Measurements from ENCODE around the gene CFAP251. TPM values are rescaled to one million over a fixed set of nuclear protein-coding genes. Genes with fewer than 3 reads are reported as not detected.
"Not testable (repeated sequence)": the region's sequence is repeated elsewhere in the genome, so short reads cannot be mapped to it uniquely, and the experiment has no call there.

The CFAP251 gene
- total RNA-seq, 2 experiments from 2014 or later, result 0.21 to 0.35 TPM

DNA sequence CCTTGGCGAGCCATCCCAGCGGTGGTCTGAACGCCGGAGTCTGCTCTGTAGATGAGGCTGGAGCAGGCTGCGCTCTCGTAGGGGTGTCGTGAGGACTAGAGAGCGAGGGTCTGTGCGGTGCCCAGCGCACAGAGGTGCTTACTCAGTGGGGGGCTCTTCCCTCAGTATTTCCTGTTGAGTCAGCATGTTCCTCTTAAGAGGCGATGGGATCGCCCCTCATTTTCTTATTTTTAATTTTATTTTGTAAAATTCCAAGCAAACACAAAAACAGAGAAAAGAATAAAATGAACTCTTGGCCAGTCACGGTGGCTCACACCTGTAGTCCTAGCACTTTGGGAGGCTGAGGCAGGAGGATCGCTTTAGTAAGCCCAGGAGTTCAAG, 62.5 kb downstream of the CFAP251 start:
- CTCF ChIA-PET, result interaction anchor here (1.1 kb wide), 1 partner anchor 62 kb away, joined by 3 read pairs; the partner anchor contains the start of gene CFAP251
- Mint-ChIP-seq H3K4me3 (no peak overlapping the region), H3K36me3 (no peaks in the 10 kb centered on the region), H3K27ac (no peak overlapping the region), H3K9me3 (ENCODE audit: low read depth) (no peaks in the 10 kb centered on the region), H3K4me1 (peaks cover 8% of the 10 kb centered on the region), H3K27me3 (peaks cover 18% of the 10 kb centered on the region)
- DNase-seq (no peak), ATAC-seq (no peak)

DNA sequence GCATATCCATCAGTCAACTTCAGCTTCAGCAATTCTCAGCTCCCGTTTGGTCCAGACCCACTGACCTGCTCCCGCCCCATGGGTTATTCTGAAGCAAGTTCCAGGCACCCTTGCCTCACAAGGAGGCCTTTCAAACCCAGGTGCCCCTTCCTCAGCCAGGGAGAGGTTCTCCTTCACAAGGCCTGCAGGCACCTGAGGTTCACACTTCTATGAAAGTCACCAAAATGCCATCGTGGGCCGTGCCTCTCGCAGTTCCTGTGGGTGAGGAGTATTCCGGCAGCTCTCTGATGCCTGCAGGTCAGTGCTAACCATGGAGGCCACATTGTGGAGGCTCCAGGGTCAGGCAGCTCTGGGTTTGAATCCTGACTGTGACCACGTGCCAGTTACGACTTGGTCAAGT, 63.1 kb downstream of the CFAP251 start:
- CTCF ChIA-PET, result interaction anchor here (1.1 kb wide), 1 partner anchor 63 kb away, joined by 3 read pairs; the partner anchor contains the start of gene CFAP251
- no peak overlapping the region for H3K27ac Mint-ChIP-seq
- DNase-seq (no peak), ATAC-seq (no peak)
- H3K27me3 Mint-ChIP-seq, result peaks cover 18% of the 10 kb centered on the region
- no peak overlapping the region for H3K4me3 Mint-ChIP-seq
- no peaks in the 10 kb centered on the region for H3K36me3 Mint-ChIP-seq
- H3K4me1 Mint-ChIP-seq, result peaks cover 8% of the 10 kb centered on the region
- no peaks in the 10 kb centered on the region for H3K9me3 Mint-ChIP-seq (ENCODE audit: low read depth)

DNA sequence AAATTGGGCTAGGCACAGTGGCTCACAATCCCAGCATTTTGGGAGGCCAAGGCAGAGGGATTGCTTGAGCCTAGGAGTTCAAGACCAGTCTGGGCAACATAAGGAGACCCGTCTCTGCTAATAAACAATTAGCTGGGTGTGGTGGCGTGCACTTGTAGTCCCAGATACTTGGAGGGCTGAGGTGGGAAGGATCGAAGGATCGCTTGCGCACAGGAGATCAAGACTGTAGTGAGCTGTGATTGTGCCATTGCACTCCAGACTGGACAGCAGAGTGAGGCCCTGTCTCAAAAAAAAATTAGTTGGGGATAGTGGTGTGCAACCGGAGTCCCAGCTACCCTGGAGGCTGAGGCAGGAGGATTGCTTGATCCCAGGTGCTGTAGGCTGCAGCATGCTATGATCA, 64.6 kb downstream of the CFAP251 start:
- H3K27ac Mint-ChIP-seq, result no peak overlapping the region
- H3K36me3 Mint-ChIP-seq, result no peaks in the 10 kb centered on the region
- H3K4me3 Mint-ChIP-seq, result no peak overlapping the region
- peaks cover 8% of the 10 kb centered on the region for H3K4me1 Mint-ChIP-seq
- CTCF ChIA-PET, result no interaction called here
- DNase-seq (no peak), ATAC-seq (no peak)
- peaks cover 18% of the 10 kb centered on the region for H3K27me3 Mint-ChIP-seq
- H3K9me3 Mint-ChIP-seq (ENCODE audit: low read depth), result no peaks in the 10 kb centered on the region

DNA sequence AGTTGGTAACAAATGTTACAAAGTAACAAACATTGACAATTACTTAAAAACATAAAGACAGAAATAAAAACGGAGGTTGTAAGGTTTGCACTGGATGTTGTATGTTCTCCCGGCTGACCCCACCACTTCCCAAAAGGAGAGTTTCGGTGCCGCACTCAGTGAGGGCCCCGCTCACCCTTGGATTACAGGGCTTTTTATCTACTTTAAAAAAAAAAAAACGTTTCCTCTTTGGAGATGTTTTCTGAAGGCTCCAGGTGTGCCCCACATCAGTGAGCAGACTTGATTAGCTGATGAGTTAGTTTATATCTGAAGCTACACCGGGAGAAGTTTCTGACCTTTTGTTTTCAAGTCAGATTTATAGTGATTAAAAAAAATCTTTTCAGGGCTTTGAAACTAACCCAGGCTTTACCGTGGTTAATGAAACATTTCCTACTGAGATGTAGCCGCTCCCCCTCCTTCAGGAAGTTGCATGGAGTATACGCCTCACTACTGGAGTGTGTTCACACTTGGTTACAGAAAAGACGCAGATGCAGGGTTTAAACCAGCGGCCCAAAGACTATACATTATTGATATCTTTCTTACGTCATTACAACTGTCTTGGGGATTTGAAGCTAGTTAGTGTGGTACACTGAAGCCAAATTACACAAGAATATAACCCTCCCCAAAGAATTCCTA, 65.3 kb downstream of the CFAP251 start:
- Mint-ChIP-seq H3K36me3 (no peaks in the 10 kb centered on the region), H3K4me1 (peaks cover 8% of the 10 kb centered on the region), H3K4me3 (no peak overlapping the region), H3K9me3 (ENCODE audit: low read depth) (no peaks in the 10 kb centered on the region), H3K27me3 (peaks cover 23% of the 10 kb centered on the region), H3K27ac (no peak overlapping the region)
- CTCF ChIA-PET, result interaction anchor here (1.2 kb wide), 1 partner anchor 65 kb away, joined by 3 read pairs; the partner anchor contains the start of gene CFAP251
- ATAC-seq, result no peak
- no peak for DNase-seq

DNA sequence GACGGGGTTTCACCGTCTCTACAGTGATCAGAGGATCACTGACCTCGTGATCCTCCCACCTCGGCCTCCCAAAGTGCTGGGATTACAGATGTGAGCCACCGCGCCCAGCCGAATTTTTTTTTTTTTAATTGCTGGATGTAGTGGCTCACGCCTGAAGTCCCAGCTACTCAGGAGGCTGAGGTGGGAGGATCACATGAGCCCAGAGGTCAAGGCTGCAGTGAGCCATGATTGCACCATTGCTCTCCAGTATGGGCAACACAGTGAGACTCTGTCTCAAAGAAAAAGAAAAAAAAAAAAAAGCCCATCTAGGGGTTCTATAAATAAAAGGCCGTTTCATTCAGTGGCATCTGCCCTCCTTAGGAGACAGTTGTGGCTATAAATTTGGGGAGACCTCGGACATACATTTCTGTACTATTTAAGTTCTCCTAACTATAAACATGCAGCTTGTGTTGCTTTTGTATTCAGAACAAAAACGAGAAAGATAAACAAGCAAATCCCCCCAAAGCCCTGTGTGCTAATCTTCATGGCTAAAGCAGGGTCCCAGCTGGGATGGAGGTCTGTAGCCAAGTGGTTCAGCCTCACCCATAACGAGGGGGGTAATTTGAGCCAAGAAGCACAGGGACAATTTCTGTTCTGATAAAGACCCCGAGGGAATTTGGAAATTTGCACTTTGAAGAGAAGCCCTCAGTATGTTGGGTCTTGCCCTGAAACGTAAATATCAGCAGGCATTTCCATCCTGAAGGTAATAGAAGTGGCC, 68.3 kb downstream of the CFAP251 start:
- Mint-ChIP-seq H3K4me1 (peaks cover 13% of the 10 kb centered on the region), H3K27ac (no peak overlapping the region), H3K9me3 (ENCODE audit: low read depth) (no peaks in the 10 kb centered on the region), H3K36me3 (no peaks in the 10 kb centered on the region), H3K4me3 (no peak overlapping the region), H3K27me3 (peaks cover 35% of the 10 kb centered on the region)
- no peak for DNase-seq
- CTCF ChIA-PET, result no interaction called here
- ATAC-seq, result no peak

DNA sequence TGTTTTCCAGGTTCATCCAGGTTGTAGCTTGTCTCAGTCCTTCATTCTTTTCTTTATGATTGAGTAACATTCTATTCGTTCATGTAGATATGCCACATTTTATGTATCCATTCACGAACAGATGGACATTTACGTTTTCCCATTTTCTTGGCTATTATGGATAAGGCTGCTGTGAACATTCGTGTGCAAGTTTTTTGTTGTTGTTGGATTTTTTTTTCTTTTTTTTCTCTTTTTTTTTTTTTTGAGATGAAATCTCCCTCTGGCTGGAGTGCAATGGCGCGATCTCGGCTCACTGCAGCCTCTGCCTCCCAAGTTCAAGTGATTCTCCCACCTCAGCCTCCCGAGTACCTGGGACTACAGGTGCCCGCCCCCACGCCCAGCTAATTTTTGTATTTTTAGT, 70.1 kb downstream of the CFAP251 start:
- H3K4me1 Mint-ChIP-seq, result peaks cover 22% of the 10 kb centered on the region
- H3K9me3 Mint-ChIP-seq (ENCODE audit: low read depth); ATAC-seq; H3K36me3 Mint-ChIP-seq; H3K27ac Mint-ChIP-seq; CTCF ChIA-PET; H3K4me3 Mint-ChIP-seq; DNase-seq: not testable (repeated sequence)
- peaks cover 34% of the 10 kb centered on the region for H3K27me3 Mint-ChIP-seq

DNA sequence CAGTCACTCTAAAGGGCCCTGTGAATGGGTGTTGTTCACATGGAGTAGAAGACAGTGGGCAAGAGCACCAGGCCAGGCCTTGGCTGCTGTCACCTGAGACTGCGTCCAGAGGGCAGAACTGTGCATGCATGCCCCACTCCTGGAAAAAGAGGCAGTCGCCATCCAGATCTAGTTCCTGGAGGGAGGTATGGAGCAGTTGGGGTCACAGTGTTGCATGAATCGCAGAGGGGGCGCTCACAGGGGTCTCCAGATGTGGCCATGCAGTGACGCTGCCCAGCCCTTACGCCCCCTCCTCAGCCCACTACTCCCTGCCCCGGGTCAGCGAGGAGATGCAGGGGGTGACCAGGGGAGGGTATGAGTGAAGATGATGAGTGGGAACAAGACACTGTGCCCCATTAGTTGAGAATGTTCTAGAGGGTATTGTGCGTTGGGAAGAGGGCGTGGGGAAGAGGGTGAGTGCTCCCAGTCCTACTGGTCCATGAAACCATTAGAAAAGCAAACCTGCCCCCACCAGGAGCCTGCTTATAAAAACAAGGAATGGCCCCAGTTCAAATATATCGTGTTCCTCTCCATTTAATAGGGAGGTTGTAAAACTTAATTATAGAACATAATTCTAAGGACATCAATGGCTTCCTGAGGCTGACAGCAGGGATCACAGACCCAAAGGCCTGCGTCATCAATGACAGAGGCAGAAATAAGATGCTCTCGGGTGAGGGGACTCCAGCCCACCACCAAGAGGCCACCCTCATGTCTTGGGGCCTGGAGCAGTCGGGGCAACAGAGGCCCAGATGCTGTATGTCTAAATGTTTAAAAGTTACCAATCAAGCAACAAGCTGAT, 71.1 kb downstream of the CFAP251 start:
- CTCF ChIA-PET, result no interaction called here
- ATAC-seq (no peak), DNase-seq (no peak)
- no peaks in the 10 kb centered on the region for H3K9me3 Mint-ChIP-seq (ENCODE audit: low read depth)
- peaks cover 30% of the 10 kb centered on the region for H3K27me3 Mint-ChIP-seq
- H3K4me1 Mint-ChIP-seq, result peaks cover 22% of the 10 kb centered on the region
- H3K4me3 Mint-ChIP-seq, result no peak overlapping the region
- no peaks in the 10 kb centered on the region for H3K36me3 Mint-ChIP-seq
- no peak overlapping the region for H3K27ac Mint-ChIP-seq

DNA sequence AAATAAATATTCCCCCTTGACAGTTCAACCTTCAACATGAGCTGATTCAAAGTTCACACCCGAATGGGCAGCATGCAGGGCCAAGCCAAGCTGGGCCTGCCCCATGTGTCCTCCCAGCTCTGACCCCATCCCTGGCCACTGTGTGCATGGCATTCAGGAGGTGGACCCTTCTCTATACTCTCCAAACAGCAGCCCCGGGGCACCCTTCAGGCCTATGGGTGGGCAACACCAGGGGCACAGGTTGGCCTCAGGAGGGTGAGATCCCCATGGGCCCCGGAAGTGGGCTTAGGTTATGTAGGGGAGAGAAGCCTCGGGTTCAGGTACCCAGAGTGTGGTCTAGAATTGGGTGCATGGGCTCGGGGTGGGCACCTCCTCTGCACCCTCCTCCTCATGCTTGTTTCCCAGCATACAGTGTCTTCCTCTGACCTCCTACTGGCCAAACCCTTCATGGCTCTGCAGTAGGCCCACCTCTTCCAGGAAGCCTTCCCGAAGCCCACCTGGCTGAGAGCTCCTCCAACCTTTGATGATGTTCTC, 71.8 kb downstream of the CFAP251 start:
- H3K4me1 Mint-ChIP-seq, result peaks cover 22% of the 10 kb centered on the region
- no peaks in the 10 kb centered on the region for H3K36me3 Mint-ChIP-seq
- no peak overlapping the region for H3K27ac Mint-ChIP-seq
- H3K4me3 Mint-ChIP-seq, result no peak overlapping the region
- CTCF ChIA-PET, result no interaction called here
- peaks cover 26% of the 10 kb centered on the region for H3K27me3 Mint-ChIP-seq
- DNase-seq (no peak), ATAC-seq (no peak)
- no peaks in the 10 kb centered on the region for H3K9me3 Mint-ChIP-seq (ENCODE audit: low read depth)

DNA sequence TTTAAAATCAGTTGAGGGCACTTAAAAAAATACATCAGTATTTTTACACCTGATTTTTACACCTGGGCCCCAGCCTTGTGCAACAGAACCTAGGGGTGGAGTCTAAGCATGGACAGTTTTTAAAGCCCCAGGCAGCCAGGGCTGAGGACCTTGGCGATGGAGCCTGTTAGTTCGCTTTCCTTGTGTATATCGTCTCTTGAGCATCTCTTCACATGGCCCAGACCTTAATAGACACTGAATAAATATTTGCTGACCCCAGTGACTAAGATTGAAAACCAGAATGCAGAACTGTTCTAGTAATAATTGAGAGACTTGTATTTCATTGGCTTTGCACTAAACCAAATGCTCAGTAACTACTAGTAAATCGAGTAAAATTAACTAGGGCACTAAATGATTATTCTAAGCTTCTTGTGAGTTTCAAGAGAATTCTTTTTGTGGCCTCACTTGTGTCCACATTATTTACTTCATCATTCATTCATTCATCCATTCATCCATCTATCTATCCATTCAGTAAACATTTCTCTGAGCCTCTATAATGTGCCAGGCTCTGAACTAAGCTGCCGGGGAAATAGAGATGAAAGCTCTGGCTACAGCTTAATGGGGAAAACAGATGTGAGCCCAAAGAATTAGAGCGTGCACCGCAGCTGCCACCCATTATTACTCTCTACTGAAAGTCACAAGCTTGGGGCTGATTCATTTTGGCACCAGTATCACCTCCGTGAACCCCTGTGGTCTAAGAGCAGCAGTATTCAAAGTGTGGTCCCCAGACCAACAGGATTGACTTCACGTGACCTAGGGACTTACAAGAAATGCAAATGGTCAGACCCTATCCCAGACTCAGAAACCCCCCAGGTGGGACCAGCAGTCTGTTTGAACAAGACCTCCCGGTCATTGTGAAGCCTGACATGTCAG, 72.6 kb downstream of the CFAP251 start:
- peak; percentile 54 for ATAC-seq
- no peaks in the 10 kb centered on the region for H3K36me3 Mint-ChIP-seq
- CTCF ChIA-PET, result interaction anchor here (1.7 to 2.4 kb wide), 2 partner anchors 73 to 75 kb away, joined by 6 to 8 read pairs; partner anchors contain the start of gene CFAP251
- peak; percentile 72 for DNase-seq
- H3K27me3 Mint-ChIP-seq, result peaks cover 32% of the 10 kb centered on the region
- no peak overlapping the region for H3K27ac Mint-ChIP-seq
- no peaks in the 10 kb centered on the region for H3K9me3 Mint-ChIP-seq (ENCODE audit: low read depth)
- no peak overlapping the region for H3K4me3 Mint-ChIP-seq
- H3K4me1 Mint-ChIP-seq, result peaks cover 22% of the 10 kb centered on the region

DNA sequence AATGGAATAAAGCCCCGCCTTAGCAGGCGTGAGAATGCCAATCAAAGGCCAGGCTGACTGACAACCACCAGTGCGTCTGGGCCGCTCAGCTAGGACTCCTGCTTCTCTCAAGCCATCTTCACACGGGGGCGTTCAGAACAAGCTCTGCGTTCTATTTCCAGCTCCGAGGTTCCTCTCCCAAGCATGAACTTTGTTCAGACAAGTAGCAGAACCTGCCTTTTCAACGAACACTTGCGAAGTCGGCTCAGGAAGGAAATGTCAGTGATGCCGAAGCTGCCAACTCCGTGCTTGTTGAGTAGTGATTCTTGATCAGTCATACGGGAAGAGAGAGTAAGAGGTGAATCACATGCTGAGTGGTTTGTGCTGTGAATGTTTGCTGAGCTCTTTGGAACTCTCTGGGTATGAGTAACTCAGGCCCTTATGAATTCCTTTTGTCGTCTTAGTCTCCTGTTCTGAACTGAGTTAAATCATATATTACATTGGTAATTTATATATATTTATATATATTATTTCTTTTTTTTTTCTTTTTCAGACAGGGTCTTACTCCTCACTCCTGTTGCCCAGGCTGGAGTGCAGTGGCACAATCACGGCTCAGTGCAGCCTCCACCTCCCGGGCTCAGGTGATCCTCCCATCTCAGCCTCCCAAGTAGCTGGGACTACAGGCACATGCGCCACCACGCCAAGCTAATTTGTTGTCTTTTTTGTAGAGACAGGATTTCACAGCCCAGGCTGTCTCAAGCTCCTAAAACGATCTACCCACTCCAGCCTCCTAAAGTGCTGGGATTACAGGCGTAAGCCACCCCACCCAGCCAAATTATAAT, 73.9 kb downstream of the CFAP251 start:
- ATAC-seq, result peak; percentile 95
- H3K9me3 Mint-ChIP-seq (ENCODE audit: low read depth), result no peaks in the 10 kb centered on the region

DNA sequence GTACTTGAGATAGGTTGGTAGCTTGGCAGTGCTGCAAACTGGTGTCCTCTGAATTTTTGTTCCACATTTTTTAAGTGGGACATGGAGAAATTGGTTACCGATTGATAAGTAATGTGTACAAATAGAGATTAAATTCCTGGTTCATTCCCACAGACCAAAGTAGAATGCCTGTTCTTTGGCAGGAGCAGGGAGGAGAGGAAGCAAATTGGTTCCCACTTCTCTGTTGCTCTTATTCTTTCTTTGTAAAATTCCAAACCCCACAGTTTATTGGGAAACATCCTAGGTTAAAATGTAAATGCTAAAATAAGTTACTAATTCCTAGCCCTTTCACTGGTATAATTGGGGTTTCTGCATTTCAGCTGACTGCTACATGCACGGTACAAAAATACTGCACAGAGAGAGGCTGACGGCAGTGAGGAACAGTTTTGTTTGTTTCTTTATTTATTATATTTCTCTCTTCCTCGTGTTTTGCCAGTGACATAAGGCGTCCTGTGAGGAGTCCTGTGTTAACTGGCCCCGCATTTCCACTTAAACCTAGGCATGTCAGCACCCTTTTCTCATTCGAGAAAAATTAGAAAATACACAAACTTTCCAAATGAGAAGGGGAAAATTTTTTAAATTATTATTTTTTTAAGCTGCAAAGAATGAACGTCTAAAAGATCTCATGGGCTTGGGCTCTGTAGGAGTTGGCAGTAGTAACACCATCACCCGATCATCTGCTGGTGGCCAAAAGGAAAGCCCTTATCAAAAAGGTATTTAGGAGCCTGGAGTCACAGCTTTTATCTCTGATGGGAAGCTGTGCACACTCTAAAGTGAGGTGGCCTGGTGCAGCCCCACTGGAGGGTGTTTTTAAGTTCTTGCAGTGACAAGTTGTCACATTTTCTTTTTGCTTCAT, 77.9 kb downstream of the CFAP251 start:
- no peak for DNase-seq
- no peaks in the 10 kb centered on the region for H3K9me3 Mint-ChIP-seq (ENCODE audit: low read depth)
- peaks cover 29% of the 10 kb centered on the region for H3K27me3 Mint-ChIP-seq
- H3K4me3 Mint-ChIP-seq, result no peak overlapping the region
- peaks cover 3% of the 10 kb centered on the region for H3K36me3 Mint-ChIP-seq
- no peak for ATAC-seq
- peaks cover 13% of the 10 kb centered on the region for H3K4me1 Mint-ChIP-seq
- CTCF ChIA-PET, result interaction anchor here (0.6 kb wide), 1 partner anchor 809 kb away, joined by 3 read pairs; no protein-coding TSS in a partner anchor
- no peak overlapping the region for H3K27ac Mint-ChIP-seq

More for the DNA sequence above, 73.9 kb downstream of the CFAP251 start:
- H3K4me1 Mint-ChIP-seq, result peaks cover 22% of the 10 kb centered on the region
- H3K27me3 Mint-ChIP-seq, result peaks cover 44% of the 10 kb centered on the region
- H3K4me3 Mint-ChIP-seq, result no peak overlapping the region
- CTCF ChIA-PET, result interaction anchor here (1.0 to 2.4 kb wide), 5 partner anchors 20 to 76 kb away, joined by 3 to 8 read pairs (median 4); partner anchors contain the start of gene CFAP251
- DNase-seq, result peak; percentile 79
- H3K27ac Mint-ChIP-seq, result peak overlapping the region; percentile 64
- no peaks in the 10 kb centered on the region for H3K36me3 Mint-ChIP-seq
